ENCODE data around the gene BCL11A.

BCL11A gene

DNA sequence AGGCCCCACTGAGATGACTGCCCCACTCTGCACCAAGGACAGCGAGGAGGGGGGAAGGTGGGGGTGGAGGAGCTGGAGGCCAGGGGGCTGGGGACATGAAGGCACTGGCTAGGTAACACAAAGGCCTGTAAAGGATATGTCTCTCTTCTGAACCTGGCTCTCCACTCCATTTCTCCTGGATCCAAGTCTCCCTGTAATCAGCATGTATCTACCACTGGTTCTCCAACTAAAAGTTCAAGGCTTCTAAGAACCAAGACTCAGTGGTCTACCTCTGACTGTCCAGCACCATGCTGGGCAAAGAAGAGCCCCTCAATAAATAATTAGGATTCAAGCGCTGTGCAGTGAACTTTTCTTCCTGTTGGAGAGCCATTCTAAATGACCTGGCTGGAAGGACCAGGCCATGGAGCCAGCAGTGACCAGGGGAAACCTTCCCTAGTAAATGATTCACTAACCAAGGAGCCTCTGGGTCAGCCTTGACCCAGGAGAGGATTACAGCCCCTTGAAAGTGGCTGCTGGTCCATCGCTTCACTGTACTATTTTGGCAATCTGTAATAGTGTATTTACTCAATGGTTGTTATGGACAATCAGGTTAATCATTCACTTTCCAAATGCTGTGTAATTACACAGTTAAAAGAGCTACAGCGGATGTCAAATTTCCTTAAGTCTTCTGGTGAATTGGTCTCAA, 73.2 kb downstream of the BCL11A start:
- no peak for DNase-seq

DNA sequence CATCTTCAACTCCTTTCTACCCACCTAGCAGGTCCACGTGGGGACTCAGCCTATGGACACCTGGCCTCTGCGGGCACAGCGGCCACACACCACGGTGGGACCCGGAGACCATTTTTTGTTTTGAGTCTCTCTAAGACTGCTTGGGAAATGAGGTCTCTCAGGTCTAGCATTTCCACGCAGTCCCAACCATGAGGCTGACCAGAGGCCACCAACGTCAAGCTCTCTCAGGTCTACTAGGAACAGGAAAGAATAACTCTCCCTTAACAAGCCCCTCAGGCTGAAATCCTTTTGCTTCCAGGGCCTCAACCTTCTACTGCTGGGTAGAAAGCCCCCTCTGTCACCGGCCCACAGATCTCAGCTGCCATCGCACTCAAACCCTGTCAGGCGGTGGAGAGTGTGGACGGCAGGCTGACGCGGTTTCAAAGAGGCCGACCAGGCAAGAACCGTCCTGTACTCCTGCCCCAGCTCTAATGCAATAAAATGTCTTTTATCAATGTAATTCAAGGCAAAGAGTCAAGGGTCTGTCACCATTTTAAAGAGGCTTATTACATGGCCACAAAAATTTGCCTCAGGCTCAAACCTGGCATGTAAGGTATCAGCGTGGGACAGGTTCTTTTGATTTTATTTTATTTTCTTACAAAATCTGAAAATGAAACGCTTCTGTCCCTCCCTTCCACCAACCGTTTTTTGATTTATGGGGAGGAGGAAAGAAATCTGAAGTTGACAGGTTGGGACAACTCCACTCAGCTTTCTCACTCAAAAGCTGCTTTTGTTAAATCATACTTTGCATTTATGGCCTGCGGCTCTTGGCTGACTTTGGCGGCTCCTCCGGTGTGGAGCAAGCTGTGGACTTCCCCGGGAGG, 74.0 kb downstream of the BCL11A start:
- no peak for DNase-seq

DNA sequence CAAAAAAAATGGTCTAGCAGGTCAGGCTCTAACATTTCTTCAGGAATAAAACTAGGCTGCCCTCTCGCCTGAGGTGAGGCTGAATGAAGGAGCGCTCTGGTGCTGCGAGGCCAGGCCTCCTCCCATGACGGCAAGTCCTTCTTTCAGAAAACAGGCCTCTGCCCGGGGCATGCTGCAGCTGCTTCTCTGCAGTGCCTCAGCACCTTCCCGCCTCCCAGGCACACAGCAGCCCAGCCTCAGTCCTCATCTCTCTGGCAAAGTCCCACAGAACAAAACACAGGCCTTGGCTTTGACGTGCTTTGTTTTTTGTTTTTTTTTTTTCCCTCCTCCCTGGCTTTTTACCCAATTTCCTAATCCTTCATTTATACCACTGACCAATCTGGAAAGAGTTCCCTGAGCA, 74.8 kb downstream of the BCL11A start:
- peak; percentile 30 to 43 for DNase-seq

DNA sequence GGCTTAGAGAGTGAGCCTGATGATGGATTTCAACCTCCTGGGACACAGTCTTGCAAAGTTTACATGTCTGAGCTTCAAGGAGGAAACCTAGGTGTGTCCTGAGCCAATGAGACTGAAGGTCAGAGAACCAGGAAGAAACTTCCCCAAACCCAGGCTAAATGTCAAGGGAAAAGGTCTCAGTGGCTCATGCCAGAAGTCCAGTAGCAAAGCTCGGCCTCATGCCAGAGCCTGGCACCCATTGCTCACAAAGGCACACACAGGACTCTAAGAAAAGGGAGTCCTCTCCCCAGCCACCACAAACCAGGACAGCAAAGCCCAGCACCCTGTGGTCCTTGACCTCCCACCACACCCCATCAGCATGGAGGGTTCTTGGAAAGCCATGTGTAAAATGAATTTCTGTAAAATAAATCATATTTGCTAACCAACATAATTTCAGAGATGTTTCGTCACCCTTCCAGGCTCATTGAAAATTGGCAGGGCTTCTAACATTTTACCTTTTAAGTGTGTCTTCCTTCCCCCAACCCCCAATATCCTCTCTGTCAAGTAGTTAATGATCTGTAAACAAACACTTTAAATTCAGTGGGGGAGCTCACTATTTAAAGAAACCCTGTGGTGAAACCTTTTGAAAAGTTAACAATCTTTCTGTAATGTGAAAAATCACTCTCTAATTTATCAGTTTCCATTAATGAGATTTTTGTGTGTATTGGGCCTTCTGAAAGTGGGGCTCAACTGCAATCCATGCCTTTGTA, 77.1 kb downstream of the BCL11A start:
- no peak for DNase-seq

DNA sequence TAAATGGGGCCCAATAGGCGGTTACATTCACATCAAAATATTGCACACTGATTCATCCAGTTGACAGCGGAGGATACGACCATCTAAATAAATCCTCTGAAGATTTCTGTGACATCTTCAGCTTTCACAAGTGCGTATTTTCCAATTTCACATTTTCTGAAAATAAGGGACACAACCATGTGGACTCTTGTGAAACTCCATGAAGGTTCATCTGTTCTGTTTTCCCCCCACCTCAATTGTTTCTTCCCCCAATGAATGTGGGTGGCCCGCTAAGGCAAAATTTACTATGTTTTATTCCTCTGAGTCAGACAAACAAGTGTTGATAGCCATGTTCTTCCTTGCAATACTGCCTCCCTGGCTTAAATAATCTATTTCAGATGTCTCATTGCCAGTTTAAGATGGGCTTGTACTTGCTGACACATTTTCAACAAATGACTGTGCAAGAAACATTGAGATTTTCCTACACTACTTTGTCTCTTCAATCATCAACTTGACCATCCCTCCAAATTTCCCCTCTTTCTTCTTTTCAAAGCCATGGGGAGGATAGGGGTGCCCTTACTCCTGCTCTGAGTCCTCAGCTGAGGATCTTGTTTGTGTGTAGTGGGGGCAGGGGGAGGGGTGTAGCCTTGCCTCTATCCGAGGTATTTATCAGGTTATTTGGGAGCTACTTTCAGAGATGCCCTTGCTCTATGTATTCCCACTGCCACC, 78.2 kb downstream of the BCL11A start:
- no peak for DNase-seq

DNA sequence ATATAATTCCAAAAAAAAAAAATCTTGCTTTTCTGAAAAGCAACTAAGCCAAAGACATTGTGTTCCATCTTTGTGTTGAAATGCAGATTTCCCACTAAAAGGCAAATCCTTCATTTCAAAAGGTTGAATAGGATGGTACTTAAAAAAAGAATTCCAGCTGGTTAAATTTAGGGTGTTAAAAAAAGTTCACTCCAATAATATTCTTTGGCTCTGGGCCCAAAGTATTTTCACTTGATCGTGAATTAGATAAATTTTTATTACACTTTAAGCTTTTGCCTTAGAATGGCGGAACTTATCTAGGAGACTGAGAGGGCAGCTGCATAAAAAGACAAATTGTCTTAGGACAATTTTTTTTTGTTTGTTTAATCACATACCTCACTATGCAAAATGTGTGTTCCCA, 79.2 kb downstream of the BCL11A start:
- DNase-seq, result no peak

DNA sequence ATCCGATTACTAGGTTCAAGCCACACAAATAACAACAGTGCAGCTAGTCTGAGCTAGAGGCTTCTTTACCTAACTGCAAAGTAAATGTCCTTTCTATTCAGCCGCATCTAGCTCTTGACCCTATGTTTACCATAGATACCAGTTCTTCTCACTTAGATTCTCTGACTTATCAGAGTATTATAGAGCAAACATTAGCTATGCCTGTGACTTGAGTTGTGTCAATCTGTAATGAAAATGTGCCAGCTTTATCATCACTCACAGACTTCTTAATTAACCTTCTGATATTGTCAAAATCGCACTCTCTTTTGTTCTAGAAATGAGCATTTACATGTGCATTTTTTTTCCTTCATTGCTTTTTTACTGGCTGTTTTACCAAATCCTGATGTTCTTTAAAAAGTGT, 79.9 kb downstream of the BCL11A start:
- no peak for DNase-seq

DNA sequence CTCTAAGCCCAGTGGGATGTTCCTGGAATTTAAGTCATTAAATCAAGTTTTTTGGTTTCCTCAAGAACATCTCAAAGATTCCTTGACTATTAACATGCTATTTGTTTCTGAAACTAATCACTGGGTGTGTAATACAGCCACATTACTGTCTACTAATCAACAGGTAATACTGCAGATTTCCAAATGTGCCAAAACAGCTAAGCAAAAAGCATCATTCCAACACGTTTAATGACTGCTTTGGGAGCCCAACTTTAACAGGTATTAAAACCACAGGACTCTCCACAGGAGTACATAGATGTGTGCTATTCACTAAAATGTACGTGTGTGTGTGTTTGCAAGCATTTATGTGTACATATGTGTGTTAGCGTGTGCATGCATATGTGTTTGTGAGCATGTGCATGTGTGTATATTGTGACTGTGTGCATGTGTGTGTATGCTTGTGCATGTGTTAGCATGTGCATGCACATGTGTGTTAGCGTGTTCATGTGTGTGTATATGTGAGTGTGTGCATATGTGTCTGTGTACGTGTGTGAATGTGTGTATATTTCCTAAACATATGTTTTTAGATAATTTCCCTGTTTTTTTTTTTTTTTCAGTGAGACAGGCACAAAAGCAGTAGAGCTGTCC, 80.7 kb downstream of the BCL11A start:
- no peak for DNase-seq

DNA sequence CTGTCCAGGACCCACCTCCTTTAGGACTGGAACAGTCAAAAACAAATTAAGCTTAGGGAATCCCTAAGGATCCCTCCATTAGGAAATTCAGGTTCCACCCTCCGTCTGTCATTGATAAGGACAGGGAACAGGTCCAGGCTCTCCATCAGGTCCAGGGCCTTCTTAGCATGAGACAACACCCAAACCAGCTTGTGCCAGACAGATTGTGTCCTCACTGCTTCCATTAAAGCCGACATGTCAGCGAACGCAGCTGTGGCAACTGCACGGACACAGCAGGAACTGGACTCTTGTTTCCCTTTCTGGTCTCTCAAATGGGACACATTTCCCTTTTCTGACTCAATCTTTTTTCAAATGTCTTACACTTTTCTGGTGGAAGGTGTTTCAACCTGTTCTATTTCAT, 81.4 kb downstream of the BCL11A start:
- DNase-seq, result no peak

DNA sequence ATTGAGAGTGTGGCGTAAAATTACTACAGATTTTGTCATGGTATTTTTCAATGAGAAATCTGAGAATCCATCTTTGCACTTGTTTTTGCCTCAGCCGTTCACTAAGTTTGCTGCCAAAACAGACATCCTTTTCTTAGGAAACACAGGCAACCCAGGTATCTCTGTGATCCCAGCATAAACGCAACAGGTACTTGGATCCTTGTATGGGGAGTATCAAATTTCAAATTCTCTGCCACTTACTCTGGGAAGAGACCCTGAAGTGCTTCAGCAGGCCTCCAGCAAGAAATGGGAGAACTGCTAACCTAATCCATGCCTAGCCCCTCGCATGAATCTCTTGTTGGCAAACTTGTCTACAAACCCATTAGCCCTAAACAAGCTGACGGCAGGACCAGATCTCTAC, 83.1 kb downstream of the BCL11A start:
- DNase-seq, result no peak

DNA sequence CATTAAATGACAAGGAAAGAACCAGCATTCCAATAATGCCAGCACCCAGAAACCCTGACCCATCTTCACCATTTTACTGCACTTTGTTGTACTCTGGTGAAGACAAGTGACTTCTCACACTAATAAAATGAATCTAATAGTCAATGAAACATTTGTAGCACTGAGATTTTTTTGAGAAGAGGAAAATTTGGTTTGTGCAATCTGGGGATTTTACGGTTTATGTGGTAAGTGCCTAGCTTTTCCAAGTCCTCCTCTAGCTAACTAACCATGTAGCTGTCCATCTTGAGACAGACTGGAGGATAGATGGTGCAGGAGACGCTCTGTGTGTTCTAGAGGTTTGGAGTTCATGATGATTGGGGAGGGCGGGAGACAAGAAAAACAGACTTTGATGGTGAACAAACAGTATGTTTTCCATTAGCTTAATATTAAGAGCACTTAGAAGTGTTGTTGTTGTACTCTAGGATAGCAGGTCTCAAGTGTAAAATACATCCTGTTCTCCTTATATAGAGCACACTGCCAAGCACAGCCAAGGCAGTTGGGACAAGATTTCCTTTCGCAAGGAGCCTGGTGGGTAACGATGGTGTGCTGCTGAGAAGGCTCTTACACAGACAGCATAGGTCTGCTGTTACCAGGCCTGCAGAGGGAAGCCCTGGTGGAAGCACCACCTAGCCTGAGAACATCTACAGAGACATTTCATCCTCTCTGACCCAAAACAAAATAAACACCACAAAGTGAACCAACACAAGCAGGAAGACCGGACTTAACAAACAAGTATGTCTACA, 83.7 kb downstream of the BCL11A start:
- no peak for DNase-seq

DNA sequence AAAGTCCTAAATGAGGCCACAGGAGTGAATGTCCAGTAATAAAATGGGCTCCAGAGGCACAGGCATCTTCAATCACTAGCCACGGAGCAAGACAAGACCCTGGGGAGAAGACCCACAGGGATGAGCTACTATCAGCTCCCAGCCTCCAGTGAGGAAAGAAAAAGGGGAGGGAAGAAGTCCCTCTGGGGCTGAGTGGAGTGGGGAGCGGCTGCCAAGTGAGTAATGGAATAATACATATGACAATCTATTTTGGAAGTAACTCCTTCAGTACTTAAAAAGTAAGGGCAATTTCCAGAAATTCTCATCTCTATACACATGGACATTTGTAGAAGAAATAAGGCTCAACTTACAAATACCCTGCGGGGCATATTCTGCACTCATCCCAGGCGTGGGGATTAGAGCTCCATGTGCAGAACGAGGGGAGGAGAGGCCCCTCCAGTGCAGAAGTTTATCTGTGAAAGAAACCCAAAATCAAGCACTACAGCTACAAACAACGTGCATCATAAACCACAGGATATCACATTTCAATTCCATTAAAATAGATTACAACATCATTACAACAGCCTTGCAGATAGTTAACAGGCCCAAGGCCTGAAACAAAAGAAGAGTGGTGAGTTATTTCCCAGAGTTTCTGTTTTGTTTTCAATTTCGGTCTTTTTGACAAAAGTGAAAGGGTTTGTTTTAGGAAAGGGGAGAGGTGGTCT, 84.9 kb downstream of the BCL11A start:
- DNase-seq, result no peak

DNA sequence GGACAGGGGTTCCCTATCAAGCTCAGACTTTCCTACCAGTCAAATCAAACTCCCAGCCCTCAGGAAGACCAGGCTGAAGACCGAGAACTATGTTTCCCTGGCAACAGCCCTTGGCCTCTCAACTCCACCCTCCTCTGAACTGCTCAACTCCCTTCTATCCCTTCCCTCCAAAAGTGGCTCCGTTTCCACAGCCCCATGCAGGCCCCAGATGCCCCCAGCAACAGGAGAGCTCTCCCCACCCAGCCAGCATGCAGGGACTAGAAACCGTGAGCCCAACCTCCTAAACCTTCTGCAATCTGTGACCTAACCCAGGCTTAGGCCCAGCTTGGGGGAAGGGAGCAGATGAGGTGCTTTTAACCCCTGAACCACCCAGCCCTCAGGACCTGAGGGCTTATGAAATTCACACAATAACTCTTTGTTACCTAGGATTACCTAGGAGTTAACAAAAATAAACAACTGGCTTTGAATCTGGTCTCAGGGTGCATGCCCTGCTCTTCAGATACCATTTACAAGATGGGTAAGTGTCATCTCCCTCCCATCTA, 87.2 kb downstream of the BCL11A start:
- no peak for DNase-seq

DNA sequence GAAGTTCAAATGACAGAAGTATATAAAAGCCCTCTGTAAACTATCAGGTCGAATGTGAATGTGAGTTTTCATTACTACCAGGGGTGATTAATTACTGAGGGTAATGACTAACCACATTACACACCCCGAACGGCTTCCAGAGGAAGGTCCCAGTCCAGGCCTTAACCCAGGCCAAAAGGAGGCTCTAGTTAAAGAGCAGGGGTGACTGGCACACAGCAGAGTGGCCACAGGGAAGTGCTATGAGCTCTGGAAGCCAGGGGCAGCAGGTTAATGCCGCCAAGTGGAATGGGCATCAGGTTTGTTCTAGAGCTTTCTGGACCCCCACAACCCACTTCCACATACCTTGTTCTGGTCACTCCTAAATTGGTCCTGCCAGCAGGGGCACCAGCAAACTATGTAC, 87.7 kb downstream of the BCL11A start:
- no peak for DNase-seq

DNA sequence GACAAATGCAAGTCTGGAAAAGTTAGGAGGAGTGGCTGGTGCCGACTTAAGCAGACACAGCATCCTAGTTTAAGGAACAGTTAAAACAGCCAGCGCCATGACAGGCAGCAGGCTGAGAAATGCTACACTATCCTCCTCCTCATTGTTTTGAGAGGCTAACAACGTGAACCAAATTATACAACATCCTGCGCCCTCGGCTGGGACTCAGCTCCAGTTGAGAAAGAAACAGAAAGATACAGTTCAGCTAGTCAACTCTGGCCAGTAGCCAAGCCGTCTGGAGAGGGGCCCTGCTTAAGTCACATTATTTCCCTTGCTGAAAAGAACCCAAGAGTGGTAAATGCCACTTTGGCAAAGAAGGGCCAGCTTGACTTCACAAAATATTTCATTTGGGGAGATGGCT, 90.2 kb downstream of the BCL11A start:
- DNase-seq, result peak; percentile 48 to 74

DNA sequence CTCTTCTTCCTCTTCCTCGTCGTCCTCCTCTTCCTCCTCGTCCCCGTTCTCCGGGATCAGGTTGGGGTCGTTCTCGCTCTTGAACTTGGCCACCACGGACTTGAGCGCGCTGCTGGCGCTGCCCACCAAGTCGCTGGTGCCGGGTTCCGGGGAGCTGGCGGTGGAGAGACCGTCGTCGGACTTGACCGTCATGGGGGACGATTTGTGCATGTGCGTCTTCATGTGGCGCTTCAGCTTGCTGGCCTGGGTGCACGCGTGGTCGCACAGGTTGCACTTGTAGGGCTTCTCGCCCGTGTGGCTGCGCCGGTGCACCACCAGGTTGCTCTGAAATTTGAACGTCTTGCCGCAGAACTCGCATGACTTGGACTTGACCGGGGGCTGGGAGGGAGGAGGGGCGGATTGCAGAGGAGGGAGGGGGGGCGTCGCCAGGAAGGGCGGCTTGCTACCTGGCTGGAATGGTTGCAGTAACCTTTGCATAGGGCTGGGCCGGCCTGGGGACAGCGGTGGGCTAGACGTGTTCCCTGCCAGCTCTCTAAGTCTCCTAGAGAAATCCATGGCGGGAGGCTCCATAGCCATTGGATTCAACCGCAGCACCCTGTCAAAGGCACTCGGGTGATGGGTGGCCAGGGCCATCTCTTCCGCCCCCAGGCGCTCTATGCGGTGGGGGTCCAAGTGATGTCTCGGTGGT, 91.9 kb downstream of the BCL11A start:
- DNase-seq, result no peak

DNA sequence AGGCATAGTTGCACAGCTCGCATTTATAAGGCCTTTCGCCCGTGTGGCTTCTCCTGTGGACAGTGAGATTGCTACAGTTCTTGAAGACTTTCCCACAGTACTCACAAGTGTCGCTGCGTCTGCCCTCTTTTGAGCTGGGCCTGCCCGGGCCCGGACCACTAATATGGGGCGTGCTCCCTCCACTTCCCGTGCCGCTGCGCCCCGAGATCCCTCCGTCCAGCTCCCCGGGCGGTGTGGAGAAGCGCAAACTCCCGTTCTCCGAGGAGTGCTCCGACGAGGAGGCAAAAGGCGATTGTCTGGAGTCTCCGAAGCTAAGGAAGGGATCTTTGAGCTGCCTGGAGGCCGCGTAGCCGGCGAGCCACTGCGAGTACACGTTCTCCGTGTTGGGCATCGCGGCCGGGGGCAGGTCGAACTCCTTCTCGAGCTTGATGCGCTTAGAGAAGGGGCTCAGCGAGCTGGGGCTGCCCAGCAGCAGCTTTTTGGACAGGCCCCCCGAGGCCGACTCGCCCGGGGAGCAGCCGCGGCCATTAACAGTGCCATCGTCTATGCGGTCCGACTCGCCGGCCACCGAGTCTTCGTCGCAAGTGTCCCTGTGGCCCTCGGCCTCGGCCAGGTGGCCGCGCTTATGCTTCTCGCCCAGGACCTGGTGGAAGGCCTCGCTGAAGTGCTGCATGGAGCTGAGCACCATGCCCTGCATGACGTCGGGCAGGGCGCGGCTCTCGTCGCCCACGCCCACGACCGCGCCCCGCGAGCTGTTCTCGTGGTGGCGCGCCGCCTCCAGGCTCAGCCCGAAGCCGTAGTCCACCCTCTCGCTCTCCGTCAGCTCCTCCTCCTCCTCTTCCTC, 92.7 kb downstream of the BCL11A start:
- DNase-seq, result no peak

DNA sequence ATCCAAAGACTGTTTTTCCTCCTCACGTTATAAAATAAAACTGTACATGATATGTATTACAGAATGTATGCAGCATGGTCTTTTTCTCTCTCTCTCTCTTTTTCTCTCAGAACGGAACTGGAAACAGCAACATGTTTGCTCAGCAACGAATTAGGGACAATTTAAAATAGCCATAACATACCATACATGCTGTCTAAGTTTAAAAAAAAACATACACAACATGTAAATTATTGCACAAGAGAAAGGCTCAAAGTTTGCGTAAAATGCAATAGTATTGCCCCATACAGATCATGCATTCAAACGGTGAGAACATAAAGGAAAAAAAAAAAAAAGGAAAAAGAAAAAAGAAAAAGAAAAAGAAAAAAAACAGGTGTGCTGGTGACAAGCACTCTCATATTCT, 93.6 kb downstream of the BCL11A start:
- no peak for DNase-seq

DNA sequence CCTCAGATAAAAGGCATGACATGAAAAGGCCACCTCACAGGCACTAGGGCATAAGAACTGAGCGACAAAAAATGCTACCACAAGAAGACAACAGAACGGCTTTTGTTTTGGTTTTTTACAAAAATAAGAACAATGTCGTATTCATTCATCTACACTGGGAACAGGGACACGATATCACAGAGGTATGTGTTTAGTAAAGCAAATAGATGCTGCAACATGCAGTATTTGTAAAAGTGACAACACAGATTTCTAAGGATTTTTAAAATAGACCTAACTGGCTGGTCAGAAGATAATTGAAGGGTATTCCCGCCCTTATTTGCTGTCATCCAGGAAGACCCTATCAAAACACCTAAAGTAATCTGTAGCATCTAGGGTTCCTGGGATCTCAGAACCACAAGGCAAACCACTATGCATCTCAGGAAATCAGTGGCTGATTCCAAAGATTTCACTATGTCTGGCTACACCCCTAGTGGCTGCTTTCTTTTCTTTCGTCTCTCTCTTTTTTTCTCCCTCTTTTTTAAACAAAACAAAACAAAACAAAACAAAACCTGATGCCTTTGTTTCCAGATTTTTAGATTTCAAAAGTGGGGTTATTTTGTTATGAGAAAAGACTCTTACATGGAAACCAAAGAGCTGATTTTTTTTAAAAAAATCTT, 97.2 kb downstream of the BCL11A start:
- no peak for DNase-seq
